HepG2 (cell line): ENCODE data around the gene PTPA.

ENCODE experiments used
- NONO ChIP-seq, 2 experiments: fragments of 450-650 bp in 1 of 2; sonication (generic) in 1 of 2; formaldehyde crosslinking in 1 of 2; IDR thresholded peaks in 1 of 2; conservative IDR thresholded peaks in 1 of 2; 2 replicates each; pipeline versions ENCODE4 v1.6.1 to v1.8.0; 2017 to 2022; ENCODE audit warnings: mild to moderate bottlenecking in 1 of 2, missing genetic modification reagents in 1 of 2, moderate library complexity in 1 of 2
- PTBP1 ChIP-seq: fragments of 200-400 bp; formaldehyde crosslinking; IDR thresholded peaks from 2 replicates; pipeline ENCODE4 v1.6.1; 2018; ENCODE audit warnings: low read length, low read depth; ENCODE audit not compliant: poor library complexity, severe bottlenecking

DNA sequence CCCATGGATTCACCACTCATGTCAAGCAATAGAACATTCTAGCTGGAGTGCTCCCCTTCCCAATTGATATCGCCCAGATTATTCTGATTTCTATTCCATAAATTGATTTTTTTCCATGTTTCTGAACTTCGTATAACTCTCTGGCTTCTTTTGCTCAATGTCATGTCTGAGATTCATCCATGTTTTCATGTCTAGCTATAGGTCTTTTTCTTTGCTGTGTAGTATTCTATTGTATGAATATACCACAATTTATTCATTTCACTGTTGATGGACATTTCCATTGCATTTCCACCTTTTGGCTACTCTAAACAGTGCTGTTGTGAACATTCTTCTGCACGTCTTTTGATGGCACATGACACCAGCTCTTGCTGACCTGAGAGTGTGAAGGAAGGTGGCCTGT, 19.6 kb downstream of the PTPA start:
- TF ChIP-seq NONO (IDR thresholded peaks at IDR 0.05), result no peak
- TF ChIP-seq NONO (CRISPR knock-in tag; conservative IDR thresholded peaks at IDR 0.05), result no peak
- TF ChIP-seq PTBP1, result no peak
